CD4-positive, alpha-beta T cell (primary cell): Measurements from ENCODE around the gene KPNB1. TPM values are rescaled to one million over a fixed set of nuclear protein-coding genes. Genes with fewer than 3 reads are reported as not detected.

Source experiments
- ATAC-seq: fragments of 200-7000 bp; cut with Tn5 transposase; one replicate; pipeline ENCODE4 v1.10.0; 2022; ENCODE audit warnings: mild to moderate bottlenecking; ENCODE audit not compliant: poor library complexity
- CTCF ChIA-PET: fragments of 350-600 bp; sonication (Branson Sonifier 250); formaldehyde crosslinking; loops from one replicate; lab custom pipeline; 2021; ENCODE audit warnings: antibody characterized with exemption, inconsistent platforms; lab: Charles Lee
- POLR2A ChIA-PET: fragments of 350-600 bp; sonication (Branson Sonifier 250); formaldehyde crosslinking; loops from one replicate; lab custom pipeline; 2021; ENCODE audit warnings: antibody characterized with exemption, inconsistent platforms; lab: Charles Lee
- DNase-seq, 14 experiments: peaks; one replicate each; pipeline ENCODE4 v3.0.0-alpha.2; 2013 to 2020; ENCODE audit warnings: mixed read lengths in 2 of 14
- H3K27ac ChIP-seq, 2 donors: one replicate each; pipeline versions ENCODE4 v1.5.1 to v1.7.0; 2013; ENCODE audit warnings: low read length in 2 of 2, low read depth in 1 of 2, mild to moderate bottlenecking in 1 of 2
- H3K27me3 ChIP-seq, 2 experiments: 1 replicate in 1 of 2; 2 replicates in 1 of 2; pipeline versions ENCODE4 v1.6.1 to v1.7.0; 2013; ENCODE audit warnings: low read length in 2 of 2, control low read depth in 1 of 2, mild to moderate bottlenecking in 1 of 2, moderate library complexity in 1 of 2; ENCODE audit not compliant: insufficient read depth in 2 of 2, control insufficient read depth in 1 of 2
- H3K36me3 ChIP-seq: one replicate; pipeline ENCODE4 v1.6.1; 2013; ENCODE audit warnings: low read length, control low read depth; ENCODE audit not compliant: insufficient read depth
- H3K4me1 ChIP-seq: one replicate; pipeline ENCODE4 v1.6.1; 2013; ENCODE audit warnings: low read length, control low read depth; ENCODE audit not compliant: insufficient read depth
- H3K4me3 ChIP-seq: one replicate; pipeline ENCODE4 v1.5.1; 2013; ENCODE audit warnings: mild to moderate bottlenecking, low read length, moderate library complexity
- H3K9me3 ChIP-seq, 2 experiments: 1 replicate in 1 of 2; 2 replicates in 1 of 2; pipeline versions ENCODE4 v1.6.1 to v1.7.0; 2013; ENCODE audit warnings: low read length in 2 of 2, mild to moderate bottlenecking in 2 of 2, control low read depth in 1 of 2, moderate library complexity in 1 of 2; ENCODE audit not compliant: control insufficient read depth in 1 of 2, insufficient read depth in 1 of 2
- H3K27ac Mint-ChIP-seq: one replicate; pipeline ENCODE4 v1.8.0; 2020; ENCODE audit warnings: mixed read lengths
- H3K27me3 Mint-ChIP-seq: one replicate; pipeline ENCODE4 v1.8.0; 2021; ENCODE audit warnings: mixed read lengths
- H3K36me3 Mint-ChIP-seq: one replicate; pipeline ENCODE4 v1.8.0; 2021; ENCODE audit warnings: low read depth, mixed read lengths
- H3K4me1 Mint-ChIP-seq: one replicate; pipeline ENCODE4 v1.8.0; 2021; ENCODE audit warnings: low read depth, mixed read lengths
- H3K4me3 Mint-ChIP-seq: one replicate; pipeline ENCODE4 v1.8.0; 2020; ENCODE audit warnings: mild to moderate bottlenecking, mixed read lengths
- H3K9me3 Mint-ChIP-seq: one replicate; pipeline ENCODE4 v1.8.0; 2020; ENCODE audit warnings: mixed read lengths
- intact Hi-C, 2 experiments: fragments of 100-400 bp; cut with DNase I in 1 of 2; cut with micrococcal nuclease in 1 of 2; formaldehyde crosslinking; loops; one replicate each; pipeline versions ENCODE4 v1.15.1 to v1.9.0; 2023 to 2025; cut with DNase I, micrococcal nuclease
- total RNA-seq, 174 experiments: library from RNA in 2 of 174; stranded (reverse) in 2 of 174; gene quantifications; one replicate each; pipeline ENCODE4 v1.2.3 and lab custom pipeline; 2021 to 2026
- TF ChIP-seq, protein P1 (sequence below): fragments of 200-600 bp; IDR thresholded peaks from one replicate; pipeline ENCODE4 v1.8.0; 2022; ENCODE audit warnings: antibody characterized with exemption, mild to moderate bottlenecking

The KPNB1 gene
- total RNA-seq, 2 experiments from 2014 or later: 145 to 151 TPM

DNA sequence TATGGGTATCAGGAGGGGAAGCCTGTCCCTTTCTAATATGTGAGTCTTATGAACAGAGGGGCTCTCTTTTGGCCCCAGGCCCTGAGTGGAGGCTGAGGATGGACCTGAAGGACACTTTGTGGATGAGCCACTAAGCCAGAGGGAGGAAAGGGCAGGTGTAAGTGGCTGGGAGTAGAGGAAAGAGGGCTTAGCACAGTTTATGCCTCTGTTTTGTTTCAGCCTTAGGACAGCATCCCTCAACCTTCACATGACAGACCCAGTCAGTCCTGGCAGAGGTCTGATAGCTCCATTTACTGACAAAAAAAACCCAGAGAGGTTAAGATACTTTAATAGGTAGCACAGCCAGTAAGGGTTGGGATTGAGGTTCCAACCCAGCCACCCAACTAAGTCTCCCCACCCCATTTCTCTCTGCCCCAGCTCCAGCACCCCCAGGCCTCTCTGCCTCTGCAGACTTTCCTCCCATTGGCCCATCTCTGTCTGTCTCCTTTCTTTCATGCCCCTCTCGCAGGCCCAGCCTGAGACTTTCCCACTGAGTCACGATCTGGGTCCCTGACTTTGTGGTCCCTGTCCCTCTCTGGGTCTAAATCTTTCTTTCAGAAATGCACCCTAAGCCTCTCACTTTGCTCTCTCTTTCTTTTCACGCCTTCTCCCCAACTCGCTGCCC lies 78.6 kb downstream of the KPNB1 start:
- Mint-ChIP-seq H3K4me1 (peaks cover 24% of the 10 kb centered on the region), H3K27ac (no peak overlapping the region), H3K4me3 (no peak overlapping the region), H3K9me3 (no peaks in the 10 kb centered on the region), H3K36me3 (no peaks in the 10 kb centered on the region), H3K27me3 (peaks cover 24% of the 10 kb centered on the region)
- no peak for ATAC-seq
- Histone ChIP-seq H3K4me1 (peaks cover 55% of the 10 kb centered on the region), H3K27ac (no peak overlapping the region), H3K36me3 (no peaks in the 10 kb centered on the region), H3K9me3 (no peaks in the 10 kb centered on the region), H3K4me3 (no peak overlapping the region), H3K27me3 (no peaks in the 10 kb centered on the region)
- TF ChIP-seq, protein P1, sequence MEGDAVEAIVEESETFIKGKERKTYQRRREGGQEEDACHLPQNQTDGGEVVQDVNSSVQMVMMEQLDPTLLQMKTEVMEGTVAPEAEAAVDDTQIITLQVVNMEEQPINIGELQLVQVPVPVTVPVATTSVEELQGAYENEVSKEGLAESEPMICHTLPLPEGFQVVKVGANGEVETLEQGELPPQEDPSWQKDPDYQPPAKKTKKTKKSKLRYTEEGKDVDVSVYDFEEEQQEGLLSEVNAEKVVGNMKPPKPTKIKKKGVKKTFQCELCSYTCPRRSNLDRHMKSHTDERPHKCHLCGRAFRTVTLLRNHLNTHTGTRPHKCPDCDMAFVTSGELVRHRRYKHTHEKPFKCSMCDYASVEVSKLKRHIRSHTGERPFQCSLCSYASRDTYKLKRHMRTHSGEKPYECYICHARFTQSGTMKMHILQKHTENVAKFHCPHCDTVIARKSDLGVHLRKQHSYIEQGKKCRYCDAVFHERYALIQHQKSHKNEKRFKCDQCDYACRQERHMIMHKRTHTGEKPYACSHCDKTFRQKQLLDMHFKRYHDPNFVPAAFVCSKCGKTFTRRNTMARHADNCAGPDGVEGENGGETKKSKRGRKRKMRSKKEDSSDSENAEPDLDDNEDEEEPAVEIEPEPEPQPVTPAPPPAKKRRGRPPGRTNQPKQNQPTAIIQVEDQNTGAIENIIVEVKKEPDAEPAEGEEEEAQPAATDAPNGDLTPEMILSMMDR: no peak
- intact Hi-C loops: no loop called here
- ChIA-PET CTCF (no interaction called here), POLR2A (no interaction called here)
- DNase-seq: no peak

DNA sequence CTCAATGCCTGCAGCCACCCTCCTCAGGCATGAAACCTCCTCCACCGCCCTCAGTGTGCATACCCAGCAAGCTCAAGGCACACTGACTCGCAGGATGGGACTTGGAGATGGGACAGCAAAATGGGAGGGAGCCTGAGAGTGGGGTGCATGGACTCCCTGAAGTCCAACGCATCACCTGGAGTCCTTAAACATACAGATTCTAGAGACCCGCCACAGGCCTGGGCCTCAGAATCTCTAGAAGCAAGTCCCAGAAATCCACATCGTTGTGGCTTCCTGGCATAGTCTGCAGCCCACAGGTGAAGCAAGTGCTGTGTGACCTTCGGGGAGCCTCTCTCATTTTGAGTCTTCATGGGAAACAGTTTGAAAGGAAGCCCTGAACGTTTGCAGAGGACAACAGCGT lies 79.8 kb downstream of the KPNB1 start:
- Histone ChIP-seq H3K4me3 (no peak overlapping the region), H3K9me3 (no peaks in the 10 kb centered on the region), H3K36me3 (no peaks in the 10 kb centered on the region), H3K27ac (no peak overlapping the region), H3K27me3 (peaks cover 0 to 2% of the 10 kb centered on the region in 2 experiments), H3K4me1 (peaks cover 57% of the 10 kb centered on the region)
- DNase-seq: peak in 1 of 14 experiments; percentile 8
- Mint-ChIP-seq H3K27me3 (peaks cover 28% of the 10 kb centered on the region), H3K27ac (no peak overlapping the region), H3K9me3 (no peaks in the 10 kb centered on the region), H3K4me3 (no peak overlapping the region), H3K4me1 (peaks cover 29% of the 10 kb centered on the region), H3K36me3 (no peaks in the 10 kb centered on the region)
- intact Hi-C loops: no loop called here
- POLR2A ChIA-PET: no interaction called here
- TF ChIP-seq, protein P1: no peak
- ATAC-seq: no peak
- CTCF ChIA-PET: no interaction called here

GRCh38 chr17:47730681-47731080 lies 81.0 kb downstream of the KPNB1 start:
- H3K4me3 ChIP-seq: no peak overlapping the region
- H3K27ac ChIP-seq: no peak overlapping the region
- ATAC-seq (no peak), DNase-seq (peak in 2 of 14 experiments; percentile 27 to 40)
- TF ChIP-seq, protein P1: no peak
- H3K4me1 Mint-ChIP-seq: peaks cover 22% of the 10 kb centered on the region
- H3K4me1 ChIP-seq: peaks cover 64% of the 10 kb centered on the region
- ChIA-PET CTCF (no interaction called here), POLR2A (no interaction called here)
- H3K27me3 ChIP-seq: peaks cover 0 to 2% of the 10 kb centered on the region in 2 experiments
- no peaks in the 10 kb centered on the region for H3K36me3 ChIP-seq
- H3K36me3 Mint-ChIP-seq: no peaks in the 10 kb centered on the region
- H3K27ac Mint-ChIP-seq: no peak overlapping the region
- intact Hi-C loops: no loop called here
- H3K9me3 ChIP-seq: no peaks in the 10 kb centered on the region
- H3K9me3 Mint-ChIP-seq: no peaks in the 10 kb centered on the region
- peaks cover 21% of the 10 kb centered on the region for H3K27me3 Mint-ChIP-seq
- H3K4me3 Mint-ChIP-seq: no peak overlapping the region
